Renal cortex interstitium (tissue), 11 donors: ENCODE data around the gene UQCRC1. TPM values are rescaled to one million over a fixed set of nuclear protein-coding genes. Genes with fewer than 3 reads are reported as not detected.

ENCODE experiments used
- DNase-seq, 11 donors: peaks; one replicate each; pipeline ENCODE4 v3.0.0-alpha.2; 2013; ENCODE audit warnings: low read depth in 9 of 11, low spot score in 4 of 11; ENCODE audit errors: extremely low read depth in 1 of 11
- polyA plus RNA-seq, 3 donors: library from polyadenylated mRNA; unstranded; fragments of 120-200 nt; gene quantifications; one replicate each; pipeline ENCODE4 v1.2.1, GENCODE V29; 2013; ENCODE audit not compliant: insufficient read length in 3 of 3

The UQCRC1 gene
- polyA plus RNA-seq, 3 donors = 268 to 311 (median 285) TPM

GRCh38 chr3:48592519-48593087, 16.8 kb downstream of the UQCRC1 start:
- DNase-seq = no peak

GRCh38 chr3:48591886-48592518, 17.4 kb downstream of the UQCRC1 start:
- no peak for DNase-seq

- no peak for DNase-seq
Measured at GRCh38 chr3:48591436-48591835, 18.0 kb downstream of the UQCRC1 start.

GRCh38 chr3:48588230-48588629, 21.2 kb downstream of the UQCRC1 start:
- DNase-seq = no peak

GRCh38 chr3:48587686-48588085, 21.8 kb downstream of the UQCRC1 start:
- DNase-seq = no peak

GRCh38 chr3:48585411-48585810, 24.0 kb downstream of the UQCRC1 start:
- no peak for DNase-seq

GRCh38 chr3:48584836-48585235, 24.6 kb downstream of the UQCRC1 start:
- DNase-seq = no peak

GRCh38 chr3:48581621-48582481, 27.6 kb downstream of the UQCRC1 start:
- DNase-seq = no peak

GRCh38 chr3:48576647-48577046, 32.8 kb downstream of the UQCRC1 start:
- DNase-seq = no peak

- DNase-seq = no peak
Measured at GRCh38 chr3:48575366-48575765, 34.1 kb downstream of the UQCRC1 start.

GRCh38 chr3:48573973-48574585, 35.4 kb downstream of the UQCRC1 start:
- no peak for DNase-seq

GRCh38 chr3:48572517-48572916, 36.9 kb downstream of the UQCRC1 start:
- DNase-seq = no peak

- DNase-seq = no peak
Measured at GRCh38 chr3:48571938-48572337, 37.5 kb downstream of the UQCRC1 start.

- no peak for DNase-seq
Measured at GRCh38 chr3:48569808-48570450, 39.5 kb downstream of the UQCRC1 start.

GRCh38 chr3:48569400-48569799, 40.0 kb downstream of the UQCRC1 start:
- DNase-seq = no peak

- no peak for DNase-seq
Measured at GRCh38 chr3:48568476-48568875, 41.0 kb downstream of the UQCRC1 start.

GRCh38 chr3:48567500-48567899, 41.9 kb downstream of the UQCRC1 start:
- DNase-seq = no peak

- DNase-seq = no peak
Measured at GRCh38 chr3:48567090-48567489, 42.4 kb downstream of the UQCRC1 start.

- DNase-seq = no peak
Measured at GRCh38 chr3:48566401-48566760, 43.1 kb downstream of the UQCRC1 start.
